ENCODE results near the gene LRRC8D. TPM values are rescaled to one million over a fixed set of nuclear protein-coding genes. Genes with fewer than 3 reads are reported as not detected.

The LRRC8D gene
- total and polyA plus RNA-seq, 2 donors from 2014 or later, result 16.3 to 36.6 TPM

GRCh38 chr1:89946532-89946931 is 125.7 kb downstream of the LRRC8D start:
- intact Hi-C loops (cut with DNase I), result no loop called here
- Histone ChIP-seq H3K36me3 (ENCODE audit: control insufficient read depth in 2 of 3, insufficient read depth in 3 of 3, low read length in 3 of 3) (no peaks in the 10 kb centered on the region), H3K27ac (ENCODE audit: low read depth in 2 of 2, low read length in 2 of 2) (no peak overlapping the region), H3K4me1 (ENCODE audit: control insufficient read depth in 2 of 3, insufficient read depth in 2 of 3, low read depth in 1 of 3, low read length in 3 of 3) (peaks cover 0 to 6% (median 3%) of the 10 kb centered on the region in 3 donors), H3K9ac (ENCODE audit: low read length in 3 of 3) (no peak overlapping the region), H3K27me3 (ENCODE audit: control insufficient read depth, insufficient read depth, low read length) (no peaks in the 10 kb centered on the region), H3K9me3 (ENCODE audit: control insufficient read depth in 2 of 3, insufficient read depth in 1 of 3, low read length in 3 of 3) (no peaks in the 10 kb centered on the region), H3K4me3 (ENCODE audit: low read length in 3 of 3) (no peak overlapping the region)
- DNase-seq (no peak), FAIRE-seq (no peak)
- TF ChIP-seq CTCF (IDR thresholded peaks at IDR 0.05; ENCODE audit: borderline replicate concordance, extremely low read depth, insufficient read depth), result no peak

- Histone ChIP-seq H3K4me3 (ENCODE audit: low read length in 3 of 3) (no peak overlapping the region), H3K9me3 (ENCODE audit: control insufficient read depth in 2 of 3, insufficient read depth in 1 of 3, low read length in 3 of 3) (no peaks in the 10 kb centered on the region), H3K9ac (ENCODE audit: low read length in 3 of 3) (no peak overlapping the region), H3K4me1 (ENCODE audit: control insufficient read depth in 2 of 3, insufficient read depth in 2 of 3, low read depth in 1 of 3, low read length in 3 of 3) (peaks cover 0 to 6% (median 3%) of the 10 kb centered on the region in 3 donors), H3K36me3 (ENCODE audit: control insufficient read depth in 2 of 3, insufficient read depth in 3 of 3, low read length in 3 of 3) (no peaks in the 10 kb centered on the region), H3K27ac (ENCODE audit: low read depth in 2 of 2, low read length in 2 of 2) (no peak overlapping the region), H3K27me3 (ENCODE audit: control insufficient read depth, insufficient read depth, low read length) (no peaks in the 10 kb centered on the region)
- TF ChIP-seq CTCF (IDR thresholded peaks at IDR 0.05; ENCODE audit: borderline replicate concordance, extremely low read depth, insufficient read depth), result no peak
- peak in 3 of 5 donors; percentile 46 to 64 (median 50) for DNase-seq
- FAIRE-seq, result no peak
- intact Hi-C loops (cut with DNase I), result no loop called here
Observed at GRCh38 chr1:89948722-89949345, 128.0 kb downstream of the LRRC8D start.

- Histone ChIP-seq H3K9me3 (ENCODE audit: control insufficient read depth in 2 of 3, insufficient read depth in 1 of 3, low read length in 3 of 3) (no peaks in the 10 kb centered on the region), H3K27me3 (ENCODE audit: control insufficient read depth, insufficient read depth, low read length) (no peaks in the 10 kb centered on the region), H3K4me3 (ENCODE audit: low read length in 3 of 3) (no peak overlapping the region), H3K27ac (ENCODE audit: low read depth in 2 of 2, low read length in 2 of 2) (no peak overlapping the region), H3K4me1 (ENCODE audit: control insufficient read depth in 2 of 3, insufficient read depth in 2 of 3, low read depth in 1 of 3, low read length in 3 of 3) (peaks cover 0 to 6% (median 0%) of the 10 kb centered on the region in 3 donors), H3K36me3 (ENCODE audit: control insufficient read depth in 2 of 3, insufficient read depth in 3 of 3, low read length in 3 of 3) (no peaks in the 10 kb centered on the region), H3K9ac (ENCODE audit: low read length in 3 of 3) (no peak overlapping the region)
- intact Hi-C loops (cut with DNase I), result no loop called here
- TF ChIP-seq CTCF (IDR thresholded peaks at IDR 0.05; ENCODE audit: borderline replicate concordance, extremely low read depth, insufficient read depth), result no peak
- DNase-seq (no peak), FAIRE-seq (no peak)
Observed at GRCh38 chr1:89949991-89950624, 129.3 kb downstream of the LRRC8D start.

All from kidney (tissue), 14 donors.